ENCODE data around the gene AMD1.

DNA sequence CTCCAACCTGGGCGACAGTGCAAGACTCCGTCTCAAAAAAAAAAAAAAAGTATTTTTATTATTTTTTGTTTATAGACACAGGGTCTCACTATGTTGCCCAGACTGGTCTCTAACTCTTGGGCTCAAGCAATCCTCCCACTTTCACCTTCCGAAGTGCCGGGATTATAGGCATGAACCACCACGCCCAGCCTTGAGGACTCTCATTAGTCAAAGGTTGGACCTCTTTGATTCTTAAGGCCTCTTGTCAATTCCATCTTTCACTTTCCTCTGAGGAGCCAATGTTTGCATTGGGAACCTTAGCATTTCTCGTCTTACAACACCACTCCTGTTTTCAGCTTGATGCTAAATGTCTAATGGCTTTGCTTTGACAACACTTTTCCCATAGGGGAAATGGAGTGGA, 43.2 kb upstream of the AMD1 start:
- TF ChIP-seq FOXM1 (IDR thresholded peaks at IDR 0.05; ENCODE audit: borderline replicate concordance) (no peak), SP1 (IDR thresholded peaks at IDR 0.05) (no peak), FOXK2 (IDR thresholded peaks at IDR 0.05) (no peak), NFRKB (IDR thresholded peaks at IDR 0.05) (no peak), FOXA1 (IDR thresholded peaks at IDR 0.05) (no peak), CTBP1 (IDR thresholded peaks at IDR 0.05; ENCODE audit: borderline replicate concordance) (no peak), BHLHE40 (IDR thresholded peaks at IDR 0.05; ENCODE audit: borderline replicate concordance) (no peak)

Data from HEK293T (cell line).